ENCODE data around the gene TMEM114.
"Not testable (repeated sequence)": the region's sequence is repeated elsewhere in the genome, so short reads cannot be mapped to it uniquely, and the experiment has no call there.

TMEM114 gene

GRCh38 chr16:8576141-8577004 is 13.9 kb downstream of the TMEM114 start:
- no peak for DNase-seq (ENCODE audit: low read depth in 4 of 4, low spot score in 1 of 4)

GRCh38 chr16:8575399-8575798 is 14.9 kb downstream of the TMEM114 start:
- DNase-seq (ENCODE audit: low read depth in 4 of 4, low spot score in 1 of 4) = no peak

- no peak for DNase-seq (ENCODE audit: low read depth in 4 of 4, low spot score in 1 of 4)
Observed at GRCh38 chr16:8572919-8573724, 17.2 kb downstream of the TMEM114 start.

GRCh38 chr16:8572063-8572918 is 18.0 kb downstream of the TMEM114 start:
- no peak for DNase-seq (ENCODE audit: low read depth in 4 of 4, low spot score in 1 of 4)

GRCh38 chr16:8571061-8571596 is 19.2 kb downstream of the TMEM114 start:
- DNase-seq (ENCODE audit: low read depth in 4 of 4, low spot score in 1 of 4) = no peak

GRCh38 chr16:8570393-8570792 is 19.9 kb downstream of the TMEM114 start:
- DNase-seq (ENCODE audit: low read depth in 4 of 4, low spot score in 1 of 4) = not testable (repeated sequence)

GRCh38 chr16:8569650-8570346 is 20.5 kb downstream of the TMEM114 start:
- DNase-seq (ENCODE audit: low read depth in 4 of 4, low spot score in 1 of 4) = no peak

- DNase-seq (ENCODE audit: low read depth in 4 of 4, low spot score in 1 of 4) = no peak
Observed at GRCh38 chr16:8568231-8568617, 22.1 kb downstream of the TMEM114 start.

GRCh38 chr16:8567355-8568230 is 22.7 kb downstream of the TMEM114 start:
- DNase-seq (ENCODE audit: low read depth in 4 of 4, low spot score in 1 of 4) = peak; percentile 42 to 60 (median 50)

- DNase-seq (ENCODE audit: low read depth in 4 of 4, low spot score in 1 of 4) = no peak
Observed at GRCh38 chr16:8565498-8565897, 24.8 kb downstream of the TMEM114 start.

- no peak for DNase-seq (ENCODE audit: low read depth in 4 of 4, low spot score in 1 of 4)
Observed at GRCh38 chr16:8564934-8565345, 25.4 kb downstream of the TMEM114 start.

- DNase-seq (ENCODE audit: low read depth in 4 of 4, low spot score in 1 of 4) = not testable (repeated sequence)
Observed at GRCh38 chr16:8563944-8564540, 26.3 kb downstream of the TMEM114 start.

- no peak for DNase-seq (ENCODE audit: low read depth in 4 of 4, low spot score in 1 of 4)
Observed at GRCh38 chr16:8561496-8561895, 28.8 kb downstream of the TMEM114 start.

GRCh38 chr16:8555400-8555799 is 34.9 kb downstream of the TMEM114 start:
- DNase-seq (ENCODE audit: low read depth in 4 of 4, low spot score in 1 of 4) = no peak

- DNase-seq (ENCODE audit: low read depth in 4 of 4, low spot score in 1 of 4) = no peak
Observed at GRCh38 chr16:8554881-8555280, 35.4 kb downstream of the TMEM114 start.

GRCh38 chr16:8554022-8554421 is 36.3 kb downstream of the TMEM114 start:
- no peak for DNase-seq (ENCODE audit: low read depth in 4 of 4, low spot score in 1 of 4)

GRCh38 chr16:8552487-8553221 is 37.7 kb downstream of the TMEM114 start:
- DNase-seq (ENCODE audit: low read depth in 4 of 4, low spot score in 1 of 4) = no peak

Data from stimulated activated CD4-positive, alpha-beta T cell treated with anti-CD3 and anti-CD28 coated beads, Interleukin-1b, Interleukin-23, amount 100 ng/mL, for 24 hours (primary cell).